HG03175 (cell line): ENCODE data around the gene PRKAR1A.
"Not testable (repeated sequence)": the region's sequence is repeated elsewhere in the genome, so short reads cannot be mapped to it uniquely, and the experiment has no call there.

Source experiments
- ATAC-seq: cut with Tn5 transposase; IDR thresholded peaks from one replicate; pipeline ENCODE4 v1.9.1; 2021; ENCODE audit warnings: mild to moderate bottlenecking, moderate library complexity; ENCODE audit not compliant: unreplicated experiment

PRKAR1A gene

GRCh38 chr17:68512247-68512959 lies at the start of gene PRKAR1A:
Gene PRKAR1A (plus strand): TSS chr17:68512430. CDS start chr17:68515400, 2,970 bp downstream.
- ATAC-seq: peak; percentile 93

- no peak for ATAC-seq
Measured at GRCh38 chr17:68463211-68464019, 48.8 kb upstream of the PRKAR1A start.

GRCh38 chr17:68468334-68468733 lies 43.9 kb upstream of the PRKAR1A start:
- ATAC-seq: no peak

GRCh38 chr17:68468788-68469187 lies 43.4 kb upstream of the PRKAR1A start:
- no peak for ATAC-seq

GRCh38 chr17:68470961-68471360 lies 41.3 kb upstream of the PRKAR1A start:
- ATAC-seq: no peak

- no peak for ATAC-seq
Measured at GRCh38 chr17:68480885-68481284, 31.3 kb upstream of the PRKAR1A start.

GRCh38 chr17:68482576-68483041 lies 29.6 kb upstream of the PRKAR1A start:
- ATAC-seq: no peak

GRCh38 chr17:68484458-68484857 lies 27.8 kb upstream of the PRKAR1A start:
- ATAC-seq: no peak

- ATAC-seq: no peak
Measured at GRCh38 chr17:68489919-68490318, 22.3 kb upstream of the PRKAR1A start.

GRCh38 chr17:68491381-68492231 lies 20.6 kb upstream of the PRKAR1A start:
- ATAC-seq: no peak

GRCh38 chr17:68492394-68493054 lies 19.7 kb upstream of the PRKAR1A start:
- not testable (repeated sequence) for ATAC-seq

- no peak for ATAC-seq
Measured at GRCh38 chr17:68495081-68495480, 17.1 kb upstream of the PRKAR1A start.

- ATAC-seq: peak; percentile 97
Measured at GRCh38 chr17:68497885-68498319, 14.3 kb upstream of the PRKAR1A start.

GRCh38 chr17:68498479-68499326 lies 13.5 kb upstream of the PRKAR1A start:
- ATAC-seq: peak; percentile 28

- no peak for ATAC-seq
Measured at GRCh38 chr17:68499587-68499986, 12.6 kb upstream of the PRKAR1A start.

GRCh38 chr17:68501074-68501473 lies 11.2 kb upstream of the PRKAR1A start:
- no peak for ATAC-seq

- no peak for ATAC-seq
Measured at GRCh38 chr17:68505951-68506350, 6.3 kb upstream of the PRKAR1A start.

- no peak for ATAC-seq
Measured at GRCh38 chr17:68507576-68507975, 4.7 kb upstream of the PRKAR1A start.
